Ascending aorta (tissue), 2 donors: ENCODE data around the gene GANC. TPM values are rescaled to one million over a fixed set of nuclear protein-coding genes. Genes with fewer than 3 reads are reported as not detected.
"Not testable (repeated sequence)": the region's sequence is repeated elsewhere in the genome, so short reads cannot be mapped to it uniquely, and the experiment has no call there.

Source experiments
- DNase-seq, 2 donors: peaks; one replicate each; pipeline ENCODE4 v3.0.0-alpha.2; 2019; ENCODE audit warnings: low spot score in 2 of 2
- H3K27ac ChIP-seq, 2 donors: fragments of 200-600 bp; sonication (generic); one replicate each; pipeline ENCODE4 v1.5.1; 2016 to 2017; ENCODE audit warnings: mild to moderate bottlenecking in 1 of 2
- H3K27me3 ChIP-seq: fragments of 200-600 bp; sonication (generic); one replicate; pipeline ENCODE4 v1.5.1; 2017
- H3K36me3 ChIP-seq, 2 donors: fragments of 200-600 bp; sonication (generic); one replicate each; pipeline ENCODE4 v1.5.1; 2016
- H3K4me1 ChIP-seq, 2 donors: fragments of 200-600 bp; sonication (generic); one replicate each; pipeline ENCODE4 v1.5.1; 2016 to 2017; ENCODE audit warnings: mild to moderate bottlenecking in 1 of 2
- H3K4me3 ChIP-seq, 2 donors: fragments of 200-600 bp; sonication (generic); one replicate each; pipeline ENCODE4 v1.5.1; 2016 to 2017; ENCODE audit warnings: mild to moderate bottlenecking in 1 of 2
- H3K9me3 ChIP-seq, 2 donors: fragments of 200-600 bp; sonication (generic); one replicate each; pipeline ENCODE4 v1.5.1; 2016
- CTCF ChIP-seq, 3 experiments: fragments of 200-600 bp in 2 of 3; fragments of 450-650 bp in 1 of 3; sonication (generic) in 2 of 3; IDR thresholded peaks; one replicate each; pipeline ENCODE4 v1.5.1; 2016 to 2019; ENCODE audit warnings: antibody characterized with exemption in 3 of 3, mild to moderate bottlenecking in 1 of 3, moderate library complexity in 1 of 3
- intact Hi-C: fragments of 100-400 bp; cut with DNase I; formaldehyde crosslinking; loops from one replicate; pipeline ENCODE4 v1.15.1; 2023
- total RNA-seq: library from RNA; depleted of rRNA; stranded (reverse); fragments of >200 nt; gene quantifications from one replicate; pipeline ENCODE4 v1.1.0, GENCODE V29; 2016

GANC gene
- total RNA-seq, 1 donor from 2014 or later: 22.9 TPM

- H3K27ac ChIP-seq: no peak overlapping the region
- intact Hi-C loops: no loop called here
- H3K4me3 ChIP-seq: no peak overlapping the region
- no peak for DNase-seq
- H3K36me3 ChIP-seq: peaks cover 41 to 56% of the 10 kb centered on the region in 2 donors
- TF ChIP-seq CTCF (IDR thresholded peaks at IDR 0.05): no peak
- H3K27me3 ChIP-seq: no peaks in the 10 kb centered on the region
- H3K4me1 ChIP-seq: no peaks in the 10 kb centered on the region
- no peaks in the 10 kb centered on the region for H3K9me3 ChIP-seq
Observed at GRCh38 chr15:42283671-42284070, 10.7 kb downstream of the GANC start.

DNA sequence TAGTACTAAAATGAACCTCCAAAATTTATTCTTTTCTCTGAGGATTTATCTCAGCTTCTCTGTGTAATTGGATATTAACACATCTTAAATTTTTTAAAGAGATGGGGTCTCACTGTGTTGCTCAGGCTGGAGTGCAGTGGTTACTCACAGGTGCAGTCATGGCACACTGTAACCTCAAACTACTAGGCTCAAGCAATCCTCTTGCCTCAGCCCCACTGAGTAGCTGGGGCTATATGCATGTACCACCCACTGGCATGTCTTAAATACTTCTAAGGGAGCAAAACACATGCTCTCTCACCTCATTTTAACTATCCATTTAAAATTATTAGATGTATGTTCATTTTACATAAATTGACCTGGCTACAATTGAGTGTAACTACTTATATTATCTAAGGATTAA lies 11.6 kb downstream of the GANC start:
- Histone ChIP-seq H3K4me3 (no peak overlapping the region), H3K9me3 (no peaks in the 10 kb centered on the region), H3K27ac (no peak overlapping the region), H3K27me3 (no peaks in the 10 kb centered on the region), H3K36me3 (peaks cover 40 to 56% of the 10 kb centered on the region in 2 donors), H3K4me1 (no peaks in the 10 kb centered on the region)
- no peak for DNase-seq
- no peak for TF ChIP-seq CTCF (IDR thresholded peaks at IDR 0.05)
- intact Hi-C loops: no loop called here

DNA sequence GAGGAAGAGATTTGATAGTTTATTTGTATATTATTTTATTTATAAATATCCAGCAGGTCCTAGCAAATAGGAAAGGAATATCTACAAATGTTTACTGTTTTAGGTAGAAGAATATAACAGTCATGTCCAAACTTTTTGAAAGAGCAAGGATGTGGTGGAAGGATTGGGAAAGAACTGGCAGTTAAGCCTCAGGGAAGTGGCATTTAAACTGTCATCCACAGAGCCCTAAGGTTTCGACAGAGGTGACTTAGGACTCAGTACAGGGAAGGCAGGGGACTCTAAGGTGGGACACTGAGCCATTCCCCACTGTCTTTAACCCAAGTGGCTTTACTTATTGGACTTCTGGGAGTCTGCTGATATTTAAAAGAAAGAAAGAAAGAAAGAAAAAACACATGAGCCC lies 12.0 kb downstream of the GANC start:
- no peak for DNase-seq
- Histone ChIP-seq H3K36me3 (peaks cover 45 to 53% of the 10 kb centered on the region in 2 donors), H3K27me3 (no peaks in the 10 kb centered on the region), H3K4me3 (no peak overlapping the region), H3K27ac (no peak overlapping the region), H3K9me3 (no peaks in the 10 kb centered on the region), H3K4me1 (no peaks in the 10 kb centered on the region)
- TF ChIP-seq CTCF (IDR thresholded peaks at IDR 0.05): no peak
- intact Hi-C loops: no loop called here

DNA sequence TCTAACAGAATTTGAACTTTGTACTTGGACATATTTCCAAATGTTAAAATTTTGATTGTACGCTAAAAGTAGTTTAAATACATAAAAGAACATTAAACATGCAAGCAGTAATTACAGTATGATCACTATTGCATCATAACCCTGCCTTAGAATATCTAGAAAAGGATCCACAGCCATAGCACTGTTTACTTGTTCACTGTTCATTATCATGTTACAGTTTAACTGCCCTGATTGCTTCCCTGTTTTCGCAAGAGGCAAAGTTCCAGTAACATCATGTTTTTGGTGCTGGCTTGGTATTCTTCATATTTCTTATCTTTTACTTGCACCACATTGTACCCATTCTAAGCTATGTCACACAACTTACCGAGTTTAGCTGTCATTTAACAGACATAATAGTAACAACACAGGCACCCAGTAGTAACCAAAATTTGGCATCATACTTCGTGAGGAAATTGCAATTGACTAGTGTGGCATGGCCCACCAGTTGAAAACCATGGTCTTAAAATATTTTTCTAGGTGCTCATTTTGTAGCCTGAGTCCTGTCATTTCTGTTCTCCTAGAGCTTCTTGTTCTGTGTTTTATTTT lies 13.5 kb downstream of the GANC start:
- no peaks in the 10 kb centered on the region for H3K27me3 ChIP-seq
- H3K9me3 ChIP-seq: no peaks in the 10 kb centered on the region
- no peak for DNase-seq
- no peak overlapping the region for H3K4me3 ChIP-seq
- H3K27ac ChIP-seq: no peak overlapping the region
- no peaks in the 10 kb centered on the region for H3K4me1 ChIP-seq
- intact Hi-C loops: no loop called here
- TF ChIP-seq CTCF (IDR thresholded peaks at IDR 0.05): no peak
- peaks cover 44 to 55% of the 10 kb centered on the region in 2 donors for H3K36me3 ChIP-seq

DNA sequence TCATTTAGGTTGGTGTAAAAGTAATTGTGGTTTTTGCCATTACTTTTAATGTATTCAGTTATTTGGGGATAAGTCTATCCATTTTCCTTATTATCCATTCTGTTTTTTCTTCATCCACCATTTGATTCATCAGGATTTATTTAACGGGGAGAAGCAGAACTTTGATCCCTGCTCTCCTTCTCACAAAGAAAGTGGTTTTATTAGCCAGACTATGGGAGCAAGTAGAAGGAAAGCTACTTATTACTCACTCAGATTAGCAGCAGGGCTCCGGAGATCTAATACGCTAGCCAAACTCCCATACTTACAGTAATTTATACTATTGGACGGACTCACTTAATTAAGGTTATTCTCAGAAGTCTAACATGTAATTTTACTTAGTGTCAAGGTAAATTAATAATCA lies 14.9 kb downstream of the GANC start:
- intact Hi-C loops: no loop called here
- Histone ChIP-seq H3K4me1 (no peaks in the 10 kb centered on the region), H3K27me3 (no peaks in the 10 kb centered on the region), H3K27ac (no peak overlapping the region), H3K36me3 (peaks cover 54 to 58% of the 10 kb centered on the region in 2 donors), H3K4me3 (no peak overlapping the region), H3K9me3 (no peaks in the 10 kb centered on the region)
- no peak for DNase-seq
- no peak for TF ChIP-seq CTCF (IDR thresholded peaks at IDR 0.05)

DNA sequence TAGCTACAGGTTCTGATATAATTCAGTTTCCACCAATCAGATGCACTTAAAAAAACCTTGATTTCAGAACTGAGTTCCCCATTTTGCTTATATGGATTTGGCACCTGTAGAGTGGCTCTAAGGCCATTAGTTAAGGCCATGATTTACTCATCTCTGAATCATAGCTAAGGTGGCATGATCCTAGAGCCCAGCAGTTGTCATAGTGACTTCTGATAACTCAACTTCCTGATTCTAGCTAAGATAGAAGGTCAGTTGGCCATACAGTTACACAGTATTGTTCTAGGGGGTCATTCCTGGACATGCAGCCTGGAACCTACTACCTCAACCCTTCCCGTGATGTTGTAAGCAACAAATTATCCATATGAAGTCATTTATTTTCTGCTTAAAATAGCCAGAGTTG lies 16.2 kb downstream of the GANC start:
- no peak overlapping the region for H3K27ac ChIP-seq

DNA sequence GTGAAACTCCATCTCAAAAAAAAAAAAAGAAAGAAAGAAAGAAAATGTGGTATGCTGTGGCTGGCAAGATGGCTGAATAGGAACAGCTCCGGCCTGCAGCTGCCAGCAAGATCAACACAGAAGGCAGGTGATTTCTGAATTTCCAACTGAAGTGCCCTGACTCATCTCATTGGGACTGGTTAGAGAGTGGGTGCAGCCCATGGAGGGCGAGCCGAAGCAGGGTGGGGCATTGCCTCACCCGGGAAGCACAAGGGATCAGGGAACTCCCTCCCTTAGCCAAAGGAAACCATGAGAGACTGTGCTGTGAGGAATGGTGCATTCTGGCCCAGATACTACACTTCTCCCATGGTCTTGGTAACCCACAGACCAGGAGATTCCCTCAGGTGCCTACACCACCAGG lies 28.0 kb downstream of the GANC start:
- H3K9me3 ChIP-seq, H3K27me3 ChIP-seq, H3K4me1 ChIP-seq, intact Hi-C loops, H3K27ac ChIP-seq, H3K4me3 ChIP-seq, DNase-seq: not testable (repeated sequence)
- peaks cover 8 to 20% of the 10 kb centered on the region in 2 donors for H3K36me3 ChIP-seq

More for the DNA sequence above, 16.2 kb downstream of the GANC start:
- no peaks in the 10 kb centered on the region for H3K4me1 ChIP-seq
- no peak overlapping the region for H3K4me3 ChIP-seq
- H3K9me3 ChIP-seq: no peaks in the 10 kb centered on the region
- intact Hi-C loops: no loop called here
- no peaks in the 10 kb centered on the region for H3K27me3 ChIP-seq
- TF ChIP-seq CTCF (IDR thresholded peaks at IDR 0.05): no peak
- H3K36me3 ChIP-seq: peaks cover 55 to 59% of the 10 kb centered on the region in 2 donors
- no peak for DNase-seq
